Measurements from ENCODE around the gene PRKD1. TPM values are rescaled to one million over a fixed set of nuclear protein-coding genes. Genes with fewer than 3 reads are reported as not detected.

PRKD1 gene
- total RNA-seq, 2 donors from 2014 or later = 1.0 to 2.8 TPM

GRCh38 chr14:29649170-29649569 is 278.5 kb downstream of the PRKD1 start:
- H3K9ac ChIP-seq (ENCODE audit: low read depth in 2 of 2, low read length in 2 of 2) = no peak overlapping the region
- no peaks in the 10 kb centered on the region for H3K27me3 ChIP-seq
- TF ChIP-seq CTCF (IDR thresholded peaks at IDR 0.05) = no peak
- no peaks in the 10 kb centered on the region for H3K4me1 ChIP-seq
- H3K36me3 ChIP-seq = no peaks in the 10 kb centered on the region
- H3K4me3 ChIP-seq = no peak overlapping the region
- no peak overlapping the region for H3K27ac ChIP-seq
- H3K9me3 ChIP-seq = no peaks in the 10 kb centered on the region
- no peak for DNase-seq
- intact Hi-C loops (cut with DNase I) = no loop called here

GRCh38 chr14:29648045-29648444 is 279.6 kb downstream of the PRKD1 start:
- Histone ChIP-seq H3K4me1 (no peaks in the 10 kb centered on the region), H3K27ac (no peak overlapping the region), H3K27me3 (no peaks in the 10 kb centered on the region), H3K9ac (ENCODE audit: low read depth in 2 of 2, low read length in 2 of 2) (no peak overlapping the region), H3K9me3 (no peaks in the 10 kb centered on the region), H3K4me3 (no peak overlapping the region), H3K36me3 (no peaks in the 10 kb centered on the region)
- no peak for TF ChIP-seq CTCF (IDR thresholded peaks at IDR 0.05)
- intact Hi-C loops (cut with DNase I) = no loop called here
- no peak for DNase-seq

- intact Hi-C loops (cut with DNase I) = no loop called here
- Histone ChIP-seq H3K4me1 (no peaks in the 10 kb centered on the region), H3K9ac (ENCODE audit: low read depth in 2 of 2, low read length in 2 of 2) (no peak overlapping the region), H3K27me3 (no peaks in the 10 kb centered on the region), H3K36me3 (no peaks in the 10 kb centered on the region), H3K9me3 (no peaks in the 10 kb centered on the region), H3K27ac (no peak overlapping the region), H3K4me3 (no peak overlapping the region)
- DNase-seq = no peak
- no peak for TF ChIP-seq CTCF (IDR thresholded peaks at IDR 0.05)
Observed at GRCh38 chr14:29645117-29645516, 282.5 kb downstream of the PRKD1 start.

GRCh38 chr14:29643433-29644211 is 284.0 kb downstream of the PRKD1 start:
- no peak overlapping the region for H3K9ac ChIP-seq (ENCODE audit: low read depth in 2 of 2, low read length in 2 of 2)
- intact Hi-C loops (cut with DNase I) = no loop called here
- no peak overlapping the region for H3K27ac ChIP-seq
- no peaks in the 10 kb centered on the region for H3K4me1 ChIP-seq
- no peak for DNase-seq
- no peaks in the 10 kb centered on the region for H3K36me3 ChIP-seq
- H3K4me3 ChIP-seq = no peak overlapping the region
- H3K27me3 ChIP-seq = no peaks in the 10 kb centered on the region
- no peaks in the 10 kb centered on the region for H3K9me3 ChIP-seq
- TF ChIP-seq CTCF (IDR thresholded peaks at IDR 0.05) = no peak

- no peak overlapping the region for H3K4me3 ChIP-seq
- H3K27ac ChIP-seq = no peak overlapping the region
- H3K4me1 ChIP-seq = no peaks in the 10 kb centered on the region
- H3K27me3 ChIP-seq = no peaks in the 10 kb centered on the region
- no peak for TF ChIP-seq CTCF (IDR thresholded peaks at IDR 0.05)
- no peak overlapping the region for H3K9ac ChIP-seq (ENCODE audit: low read depth in 2 of 2, low read length in 2 of 2)
- intact Hi-C loops (cut with DNase I) = no loop called here
- no peaks in the 10 kb centered on the region for H3K9me3 ChIP-seq
- DNase-seq = peak; percentile 19
- no peaks in the 10 kb centered on the region for H3K36me3 ChIP-seq
Observed at GRCh38 chr14:29637411-29637810, 290.2 kb downstream of the PRKD1 start.

Measured in colonic mucosa (tissue), 4 donors.